ENCODE results near the gene CLDN2. TPM values are rescaled to one million over a fixed set of nuclear protein-coding genes. Genes with fewer than 3 reads are reported as not detected.

Gene CLDN2
- total and polyA plus RNA-seq, 4 donors: 0.37 to 25.5 (median 20.7) TPM

GRCh38 chrX:106955004-106955772, 35.0 kb downstream of the CLDN2 start:
- H3K27ac ChIP-seq (ENCODE audit: low read depth in 1 of 2, low read length in 2 of 2): peak overlapping the region in 1 of 2 donors; percentile 18
- H3K27me3 ChIP-seq (ENCODE audit: control insufficient read depth in 4 of 4, insufficient read depth in 4 of 4, low read length in 3 of 4): no peaks in the 10 kb centered on the region
- peaks cover 4 to 15% (median 9%) of the 10 kb centered on the region in 4 donors for H3K4me1 ChIP-seq (ENCODE audit: control insufficient read depth in 4 of 4, insufficient read depth in 4 of 4, low read length in 3 of 4)
- WGBS: 66% methylated on average over 1 of the region's 1 CpG
- H3K9me3 ChIP-seq (ENCODE audit: control insufficient read depth in 4 of 4, low read length in 3 of 4): no peaks in the 10 kb centered on the region
- H3K9ac ChIP-seq (ENCODE audit: low read depth in 1 of 2, low read length in 2 of 2): no peak overlapping the region
- peak; percentile 34 for TF ChIP-seq FOXA2 (IDR thresholded peaks at IDR 0.05)
- TF ChIP-seq REST (IDR thresholded peaks at IDR 0.05): no peak
- TF ChIP-seq, protein P1, sequence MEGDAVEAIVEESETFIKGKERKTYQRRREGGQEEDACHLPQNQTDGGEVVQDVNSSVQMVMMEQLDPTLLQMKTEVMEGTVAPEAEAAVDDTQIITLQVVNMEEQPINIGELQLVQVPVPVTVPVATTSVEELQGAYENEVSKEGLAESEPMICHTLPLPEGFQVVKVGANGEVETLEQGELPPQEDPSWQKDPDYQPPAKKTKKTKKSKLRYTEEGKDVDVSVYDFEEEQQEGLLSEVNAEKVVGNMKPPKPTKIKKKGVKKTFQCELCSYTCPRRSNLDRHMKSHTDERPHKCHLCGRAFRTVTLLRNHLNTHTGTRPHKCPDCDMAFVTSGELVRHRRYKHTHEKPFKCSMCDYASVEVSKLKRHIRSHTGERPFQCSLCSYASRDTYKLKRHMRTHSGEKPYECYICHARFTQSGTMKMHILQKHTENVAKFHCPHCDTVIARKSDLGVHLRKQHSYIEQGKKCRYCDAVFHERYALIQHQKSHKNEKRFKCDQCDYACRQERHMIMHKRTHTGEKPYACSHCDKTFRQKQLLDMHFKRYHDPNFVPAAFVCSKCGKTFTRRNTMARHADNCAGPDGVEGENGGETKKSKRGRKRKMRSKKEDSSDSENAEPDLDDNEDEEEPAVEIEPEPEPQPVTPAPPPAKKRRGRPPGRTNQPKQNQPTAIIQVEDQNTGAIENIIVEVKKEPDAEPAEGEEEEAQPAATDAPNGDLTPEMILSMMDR (IDR thresholded peaks at IDR 0.05; ENCODE audit: low read depth, low read length, missing input control): no peak
- TF ChIP-seq SP1 (IDR thresholded peaks at IDR 0.05): no peak
- no peak for TF ChIP-seq ZBTB33 (IDR thresholded peaks at IDR 0.05)
- no peak for TF ChIP-seq GABPA (IDR thresholded peaks at IDR 0.05 in 1 of 2, conservative IDR thresholded peaks at IDR 0.05 in 1 of 2)
- no peak for TF ChIP-seq FOXA1 (IDR thresholded peaks at IDR 0.05)
- TF ChIP-seq, protein P2, sequence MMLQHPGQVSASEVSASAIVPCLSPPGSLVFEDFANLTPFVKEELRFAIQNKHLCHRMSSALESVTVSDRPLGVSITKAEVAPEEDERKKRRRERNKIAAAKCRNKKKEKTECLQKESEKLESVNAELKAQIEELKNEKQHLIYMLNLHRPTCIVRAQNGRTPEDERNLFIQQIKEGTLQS (IDR thresholded peaks at IDR 0.05): no peak
- TF ChIP-seq TAF1 (conservative IDR thresholded peaks at IDR 0.05): no peak
- TF ChIP-seq YY1 (IDR thresholded peaks at IDR 0.05): no peak
- peak; percentile 24 to 51 for TF ChIP-seq HNF4A (conservative IDR thresholded peaks at IDR 0.05)
- peak in 1 of 2 donors; percentile 5 for TF ChIP-seq RAD21 (IDR thresholded peaks at IDR 0.05)
- no peak for TF ChIP-seq EGR1 (IDR thresholded peaks at IDR 0.05; ENCODE audit: low read depth in 2 of 2)
- TF ChIP-seq HNF4G (IDR thresholded peaks at IDR 0.05): no peak
- TF ChIP-seq RXRA (IDR thresholded peaks at IDR 0.05): peak; percentile 33 to 62
- TF ChIP-seq JUND (IDR thresholded peaks at IDR 0.05): peak in 1 of 2 donors; percentile 31
- no peak for TF ChIP-seq NR2F2 (IDR thresholded peaks at IDR 0.05)
- no peak for TF ChIP-seq MAX (IDR thresholded peaks at IDR 0.05)
- no peaks in the 10 kb centered on the region for H3K36me3 ChIP-seq (ENCODE audit: control insufficient read depth in 4 of 4, insufficient read depth in 3 of 4, low read depth in 1 of 4, low read length in 3 of 4)
- no peak overlapping the region for H3K4me3 ChIP-seq (ENCODE audit: low read depth in 1 of 3, low read length in 3 of 3)
- no peak for DNase-seq (ENCODE audit: low spot score)

Data from liver (tissue), 9 donors.